GM06990 (cell line): ENCODE results near the gene P2RX7.
"Not testable (repeated sequence)": the region's sequence is repeated elsewhere in the genome, so short reads cannot be mapped to it uniquely, and the experiment has no call there.

Source experiments
- DNase-seq: peaks from one replicate; pipeline ENCODE4 v3.0.0-alpha.2; 2011; ENCODE audit not compliant: insufficient read length; ENCODE audit errors: extremely low read depth
- H3K27me3 ChIP-seq: replicated peaks from 2 replicates; pipeline ENCODE4 v1.6.0; 2011; ENCODE audit warnings: low read length; ENCODE audit not compliant: control insufficient read depth, insufficient read depth
- H3K36me3 ChIP-seq: 2 replicates; pipeline ENCODE4 v1.5.1; 2011; ENCODE audit warnings: low read length; ENCODE audit not compliant: control insufficient read depth, insufficient read depth
- H3K4me3 ChIP-seq: replicated peaks from 2 replicates; pipeline ENCODE4 v1.5.1; 2011; ENCODE audit warnings: low read depth, mild to moderate bottlenecking, control low read depth, low read length
- CTCF ChIP-seq: IDR thresholded peaks from 2 replicates; pipeline ENCODE4 v1.5.1; 2011; ENCODE audit warnings: low read length, control low read depth, mild to moderate bottlenecking, inconsistent platforms; ENCODE audit not compliant: insufficient read depth, poor library complexity, severe bottlenecking

P2RX7 gene

GRCh38 chr12:121156365-121156764 lies 23.7 kb downstream of the P2RX7 start:
- no peak for DNase-seq
- H3K4me3 ChIP-seq = no peak overlapping the region
- H3K27me3 ChIP-seq = no peaks in the 10 kb centered on the region
- TF ChIP-seq CTCF = no peak
- no peaks in the 10 kb centered on the region for H3K36me3 ChIP-seq

GRCh38 chr12:121158085-121158484 lies 25.4 kb downstream of the P2RX7 start:
- TF ChIP-seq CTCF = no peak

GRCh38 chr12:121158728-121159351 lies 26.2 kb downstream of the P2RX7 start:
- not testable (repeated sequence) for H3K4me3 ChIP-seq, DNase-seq, H3K36me3 ChIP-seq, H3K27me3 ChIP-seq

More at GRCh38 chr12:121158085-121158484, 25.4 kb downstream of the P2RX7 start:
- Histone ChIP-seq H3K36me3 (no peaks in the 10 kb centered on the region), H3K27me3 (no peaks in the 10 kb centered on the region), H3K4me3 (no peak overlapping the region)
- no peak for DNase-seq

GRCh38 chr12:121159467-121160307 lies 27.0 kb downstream of the P2RX7 start:
- Histone ChIP-seq H3K27me3 (no peaks in the 10 kb centered on the region), H3K36me3 (no peaks in the 10 kb centered on the region), H3K4me3 (no peak overlapping the region)
- DNase-seq = peak; percentile 28
- no peak for TF ChIP-seq CTCF

GRCh38 chr12:121162384-121162783 lies 29.7 kb downstream of the P2RX7 start:
- no peak for TF ChIP-seq CTCF
- Histone ChIP-seq H3K36me3 (no peaks in the 10 kb centered on the region), H3K27me3 (no peaks in the 10 kb centered on the region), H3K4me3 (no peak overlapping the region)
- DNase-seq = no peak

- no peaks in the 10 kb centered on the region for H3K36me3 ChIP-seq
- no peaks in the 10 kb centered on the region for H3K27me3 ChIP-seq
- no peak overlapping the region for H3K4me3 ChIP-seq
- no peak for DNase-seq
- no peak for TF ChIP-seq CTCF
Measured at GRCh38 chr12:121162985-121163384, 30.3 kb downstream of the P2RX7 start.

- not testable (repeated sequence) for H3K36me3 ChIP-seq, H3K4me3 ChIP-seq, DNase-seq, H3K27me3 ChIP-seq
Measured at GRCh38 chr12:121164839-121165238, 32.2 kb downstream of the P2RX7 start.
